Uterus (tissue), 2 donors: ENCODE data around the gene CCSER1.

Source experiments
- POLR2A ChIP-seq, 2 donors: fragments of 450-650 bp; IDR thresholded peaks; one replicate each; pipeline ENCODE4 v1.6.1; 2016; ENCODE audit warnings: antibody characterized with exemption in 2 of 2, mild to moderate bottlenecking in 1 of 2, moderate library complexity in 1 of 2
- TF ChIP-seq, protein P1 (sequence below), 4 experiments: fragments of 200-600 bp in 2 of 4; fragments of 450-650 bp in 2 of 4; sonication (generic) in 2 of 4; IDR thresholded peaks; one replicate each; pipeline ENCODE4 v1.5.1; 2016 to 2019; ENCODE audit warnings: antibody characterized with exemption in 4 of 4, mild to moderate bottlenecking in 2 of 4, moderate library complexity in 1 of 4

DNA sequence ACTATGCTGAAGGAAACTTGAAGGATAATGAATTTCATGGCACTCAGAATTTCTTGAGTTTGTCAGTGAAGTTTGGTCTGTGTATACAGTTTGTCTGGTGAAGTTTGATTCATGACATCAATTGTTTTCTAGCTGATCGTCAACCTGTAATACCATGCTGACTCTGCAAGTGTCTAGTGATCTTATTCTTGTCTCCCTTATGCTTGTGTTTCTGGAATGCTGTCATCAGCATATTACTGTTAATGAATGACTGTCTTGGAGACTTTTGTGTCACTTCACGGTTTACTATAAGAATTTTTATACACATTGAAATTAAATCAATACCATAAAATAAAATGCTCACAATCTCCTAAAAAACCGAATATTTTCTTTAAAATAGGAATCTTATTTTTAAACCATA is 779.0 kb downstream of the CCSER1 start:
- TF ChIP-seq, protein P1, sequence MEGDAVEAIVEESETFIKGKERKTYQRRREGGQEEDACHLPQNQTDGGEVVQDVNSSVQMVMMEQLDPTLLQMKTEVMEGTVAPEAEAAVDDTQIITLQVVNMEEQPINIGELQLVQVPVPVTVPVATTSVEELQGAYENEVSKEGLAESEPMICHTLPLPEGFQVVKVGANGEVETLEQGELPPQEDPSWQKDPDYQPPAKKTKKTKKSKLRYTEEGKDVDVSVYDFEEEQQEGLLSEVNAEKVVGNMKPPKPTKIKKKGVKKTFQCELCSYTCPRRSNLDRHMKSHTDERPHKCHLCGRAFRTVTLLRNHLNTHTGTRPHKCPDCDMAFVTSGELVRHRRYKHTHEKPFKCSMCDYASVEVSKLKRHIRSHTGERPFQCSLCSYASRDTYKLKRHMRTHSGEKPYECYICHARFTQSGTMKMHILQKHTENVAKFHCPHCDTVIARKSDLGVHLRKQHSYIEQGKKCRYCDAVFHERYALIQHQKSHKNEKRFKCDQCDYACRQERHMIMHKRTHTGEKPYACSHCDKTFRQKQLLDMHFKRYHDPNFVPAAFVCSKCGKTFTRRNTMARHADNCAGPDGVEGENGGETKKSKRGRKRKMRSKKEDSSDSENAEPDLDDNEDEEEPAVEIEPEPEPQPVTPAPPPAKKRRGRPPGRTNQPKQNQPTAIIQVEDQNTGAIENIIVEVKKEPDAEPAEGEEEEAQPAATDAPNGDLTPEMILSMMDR (IDR thresholded peaks at IDR 0.05) = no peak
- no peak for TF ChIP-seq POLR2A (IDR thresholded peaks at IDR 0.05)
